Measurements from ENCODE around the gene ALDH18A1.

Gene ALDH18A1

DNA sequence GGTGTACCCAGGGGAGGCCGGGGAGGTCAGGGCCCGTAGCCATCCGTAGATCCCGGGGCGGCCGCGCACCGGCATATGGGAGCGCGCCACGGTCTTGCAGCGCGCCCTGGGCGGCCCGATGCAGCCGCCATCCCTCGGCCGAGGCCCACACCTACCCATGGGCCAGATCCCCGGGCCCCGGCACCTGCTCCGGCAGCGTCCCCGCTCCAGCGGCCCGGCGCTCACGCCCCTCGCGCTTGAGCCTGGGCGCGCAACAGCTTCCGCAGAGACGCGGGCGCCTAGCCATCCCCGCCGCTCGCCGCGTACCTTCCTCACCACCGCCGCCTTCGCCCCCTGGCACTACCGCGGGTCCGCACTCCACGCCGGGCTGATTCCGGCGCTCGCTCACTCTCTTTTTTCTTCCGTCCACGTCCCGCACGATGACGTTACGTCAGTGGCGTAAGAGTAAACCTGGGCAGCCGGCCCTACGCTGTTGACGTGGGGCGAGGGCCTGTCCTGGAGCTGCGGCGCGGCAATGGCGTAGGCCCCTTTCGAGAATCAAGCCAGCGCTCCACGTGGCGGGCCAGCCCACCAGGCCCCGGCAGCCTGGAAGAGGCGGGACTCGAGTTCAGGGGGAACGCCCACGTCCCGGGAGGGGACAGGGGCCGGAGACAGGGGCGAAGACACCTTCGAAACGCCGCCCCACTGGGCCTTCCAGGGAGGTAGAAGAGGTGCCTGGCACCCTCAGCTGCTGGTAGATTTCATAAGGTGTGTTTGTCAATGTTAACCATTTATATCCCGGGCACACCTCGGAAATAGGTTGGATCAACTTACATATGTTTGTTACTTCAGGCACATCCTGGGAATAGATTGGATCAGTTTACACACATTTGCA, at the start of gene ALDH18A1:
Gene ALDH18A1 (minus strand): TSS at position 421 of the 874 bp plus-strand sequence. CDS start 3,334 bp downstream, outside the sequence.
- no peaks in the 10 kb centered on the region for H4K20me1 ChIP-seq (ENCODE audit: insufficient read depth, low read length)
- H3K4me3 ChIP-seq (ENCODE audit: low read depth, low read length, poor library complexity, severe bottlenecking) = peak within 1 kb of the TSS; percentile 89
- peak within 1 kb of the TSS; percentile 94 for H3K4me2 ChIP-seq (ENCODE audit: low read length)
- no peaks in the 10 kb centered on the region for H3K27me3 ChIP-seq (ENCODE audit: insufficient read depth, low read length)
- H3K9me3 ChIP-seq (ENCODE audit: low read length) = no peaks in the 10 kb centered on the region
- no peaks in the 10 kb centered on the region for H3F3A ChIP-seq (ENCODE audit: insufficient read depth, low read length)
- no peak within 1 kb of the TSS for H2AFZ ChIP-seq (ENCODE audit: low read length)
- peaks cover 6% of the 10 kb centered on the region for H3K4me1 ChIP-seq (ENCODE audit: insufficient read depth, low read length, severe bottlenecking)
- peak within 1 kb of the TSS; percentile 83 for H3K9ac ChIP-seq (ENCODE audit: low read length)
- no peak within 1 kb of the TSS for H3K27ac ChIP-seq (ENCODE audit: low read depth, low read length, poor library complexity, severe bottlenecking)
- H3K9me2 ChIP-seq (ENCODE audit: low read depth, low read length) = no peaks in the 10 kb centered on the region
- TF ChIP-seq EZH2 (IDR thresholded peaks at IDR 0.05; ENCODE audit: borderline replicate concordance, low read length) (no peak), CTCF (IDR thresholded peaks at IDR 0.05; ENCODE audit: low read length) (no peak)
- peaks cover 10% of the 10 kb centered on the region for H3K79me2 ChIP-seq (ENCODE audit: insufficient read depth, low read length)
- H3K36me3 ChIP-seq (ENCODE audit: insufficient read depth, low read length) = peaks cover 19% of the 10 kb centered on the region

DNA sequence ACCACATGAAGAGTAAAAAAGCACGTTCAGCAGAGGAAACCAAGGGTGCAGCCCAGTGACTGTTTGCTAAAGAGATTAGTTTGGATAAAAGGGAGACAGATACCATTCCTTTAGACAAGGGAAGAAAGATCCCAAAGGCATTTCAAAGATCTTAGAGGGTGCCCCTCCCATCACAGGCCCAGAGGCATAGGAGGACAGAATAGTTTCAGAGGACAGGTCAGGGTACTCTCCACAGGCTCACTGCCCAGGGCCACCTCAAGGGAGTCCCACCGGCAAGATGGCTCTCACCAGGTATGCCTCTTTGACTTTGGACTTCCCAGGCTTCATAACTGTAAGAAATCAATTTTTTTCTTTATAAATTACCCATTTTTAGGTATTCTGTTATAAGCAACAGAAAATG, 41.9 kb upstream of the ALDH18A1 start:
- Histone ChIP-seq H3F3A (ENCODE audit: insufficient read depth, low read length) (no peaks in the 10 kb centered on the region), H3K9me3 (ENCODE audit: low read length) (no peaks in the 10 kb centered on the region), H4K20me1 (ENCODE audit: insufficient read depth, low read length) (no peaks in the 10 kb centered on the region), H3K4me2 (ENCODE audit: low read length) (no peak overlapping the region), H3K79me2 (ENCODE audit: insufficient read depth, low read length) (no peaks in the 10 kb centered on the region), H3K36me3 (ENCODE audit: insufficient read depth, low read length) (no peaks in the 10 kb centered on the region), H2AFZ (ENCODE audit: low read length) (no peak overlapping the region), H3K27ac (ENCODE audit: low read depth, low read length, poor library complexity, severe bottlenecking) (no peak overlapping the region), H3K9ac (ENCODE audit: low read length) (no peak overlapping the region), H3K9me2 (ENCODE audit: low read depth, low read length) (no peaks in the 10 kb centered on the region), H3K27me3 (ENCODE audit: insufficient read depth, low read length) (no peaks in the 10 kb centered on the region), H3K4me3 (ENCODE audit: low read depth, low read length, poor library complexity, severe bottlenecking) (no peak overlapping the region), H3K4me1 (ENCODE audit: insufficient read depth, low read length, severe bottlenecking) (no peaks in the 10 kb centered on the region)
- TF ChIP-seq EZH2 (IDR thresholded peaks at IDR 0.05; ENCODE audit: borderline replicate concordance, low read length) (no peak), CTCF (IDR thresholded peaks at IDR 0.05; ENCODE audit: low read length) (no peak)

- Histone ChIP-seq H3K9ac (ENCODE audit: low read length) (no peak overlapping the region), H3F3A (ENCODE audit: insufficient read depth, low read length) (no peaks in the 10 kb centered on the region), H3K79me2 (ENCODE audit: insufficient read depth, low read length) (no peaks in the 10 kb centered on the region), H3K36me3 (ENCODE audit: insufficient read depth, low read length) (no peaks in the 10 kb centered on the region), H3K27me3 (ENCODE audit: insufficient read depth, low read length) (no peaks in the 10 kb centered on the region), H3K4me2 (ENCODE audit: low read length) (no peak overlapping the region), H3K4me1 (ENCODE audit: insufficient read depth, low read length, severe bottlenecking) (peaks cover 10% of the 10 kb centered on the region), H3K4me3 (ENCODE audit: low read depth, low read length, poor library complexity, severe bottlenecking) (no peak overlapping the region), H2AFZ (ENCODE audit: low read length) (no peak overlapping the region), H4K20me1 (ENCODE audit: insufficient read depth, low read length) (no peaks in the 10 kb centered on the region), H3K9me3 (ENCODE audit: low read length) (no peaks in the 10 kb centered on the region), H3K27ac (ENCODE audit: low read depth, low read length, poor library complexity, severe bottlenecking) (no peak overlapping the region), H3K9me2 (ENCODE audit: low read depth, low read length) (no peaks in the 10 kb centered on the region)
- no peak for TF ChIP-seq CTCF (IDR thresholded peaks at IDR 0.05; ENCODE audit: low read length)
Observed at GRCh38 chr10:95697429-95697828, 40.9 kb upstream of the ALDH18A1 start.

Measured in OCI-LY1 (cell line).